Hepatocyte (in vitro differentiated cells): ENCODE data around the gene CACNG7.

Experiments
- EZH2phosphoT487 ChIP-seq: fragments of 200-600 bp; sonication (generic); IDR thresholded peaks from one replicate; pipeline ENCODE4 v1.6.1; 2018; ENCODE audit warnings: antibody characterized with exemption, mild to moderate bottlenecking, low read depth, moderate library complexity; ENCODE audit not compliant: unreplicated experiment, severe bottlenecking
- TF ChIP-seq, protein P1 (sequence below): fragments of 200-600 bp; sonication (generic); IDR thresholded peaks from 2 replicates; pipeline ENCODE4 v1.5.1; 2016; ENCODE audit warnings: antibody characterized with exemption, mild to moderate bottlenecking; ENCODE audit not compliant: poor library complexity

DNA sequence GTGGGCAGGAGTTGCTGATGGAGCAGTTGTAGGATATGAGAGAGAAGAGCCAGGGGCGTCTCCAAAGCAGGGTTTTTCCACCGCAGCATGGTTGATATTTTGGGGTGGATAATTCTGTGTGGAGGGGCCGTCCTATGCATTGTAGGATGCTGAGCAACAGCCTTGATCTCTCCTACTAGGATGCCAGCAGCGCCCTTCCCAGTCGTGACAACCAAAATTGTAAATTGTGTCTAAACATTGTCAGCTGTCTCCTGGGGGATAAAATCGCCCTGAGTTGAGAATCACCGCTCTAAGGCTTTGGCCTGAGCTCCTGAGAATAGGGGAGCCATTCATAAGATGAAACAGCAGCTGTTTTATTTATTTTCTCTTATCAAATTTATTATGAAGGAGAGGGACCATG is 57.9 kb downstream of the CACNG7 start:
- TF ChIP-seq, protein P1, sequence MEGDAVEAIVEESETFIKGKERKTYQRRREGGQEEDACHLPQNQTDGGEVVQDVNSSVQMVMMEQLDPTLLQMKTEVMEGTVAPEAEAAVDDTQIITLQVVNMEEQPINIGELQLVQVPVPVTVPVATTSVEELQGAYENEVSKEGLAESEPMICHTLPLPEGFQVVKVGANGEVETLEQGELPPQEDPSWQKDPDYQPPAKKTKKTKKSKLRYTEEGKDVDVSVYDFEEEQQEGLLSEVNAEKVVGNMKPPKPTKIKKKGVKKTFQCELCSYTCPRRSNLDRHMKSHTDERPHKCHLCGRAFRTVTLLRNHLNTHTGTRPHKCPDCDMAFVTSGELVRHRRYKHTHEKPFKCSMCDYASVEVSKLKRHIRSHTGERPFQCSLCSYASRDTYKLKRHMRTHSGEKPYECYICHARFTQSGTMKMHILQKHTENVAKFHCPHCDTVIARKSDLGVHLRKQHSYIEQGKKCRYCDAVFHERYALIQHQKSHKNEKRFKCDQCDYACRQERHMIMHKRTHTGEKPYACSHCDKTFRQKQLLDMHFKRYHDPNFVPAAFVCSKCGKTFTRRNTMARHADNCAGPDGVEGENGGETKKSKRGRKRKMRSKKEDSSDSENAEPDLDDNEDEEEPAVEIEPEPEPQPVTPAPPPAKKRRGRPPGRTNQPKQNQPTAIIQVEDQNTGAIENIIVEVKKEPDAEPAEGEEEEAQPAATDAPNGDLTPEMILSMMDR: no peak
- no peak for TF ChIP-seq EZH2phosphoT487
